K562 (cell line): ENCODE data around the gene FEV. TPM values are rescaled to one million over a fixed set of nuclear protein-coding genes. Genes with fewer than 3 reads are reported as not detected.

ENCODE experiments used
- ATAC-seq: fragments of 200-7000 bp; cut with Tn5 transposase; 3 replicates; pipeline ENCODE4 v1.9.1; 2020; ENCODE audit warnings: moderate library complexity
- BruUV-seq: library from RNA; stranded (reverse); fragments of 400-500 nt; replicated peaks from 2 replicates; lab custom pipeline; 2021; lab: Mats Ljungman, UMichigan
- CTCF ChIA-PET: fragments of 300-600 bp; formaldehyde crosslinking; extraction: SDS; loops from one replicate; lab custom pipeline; 2021; ENCODE audit warnings: low intra/inter-chr PET ratio; lab: Yijun Ruan, JAX
- POLR2A ChIA-PET: fragments of 300-600, 350-650 bp; sonication (Branson Sonifier 250); formaldehyde crosslinking; extraction: SDS; loops from one replicate; lab custom pipeline; 2021; ENCODE audit warnings: antibody characterized with exemption, inconsistent platforms; lab: Yijun Ruan, JAX
- DNase-seq, 4 experiments: peaks; one replicate each; pipeline versions ENCODE4 v3.0.0 to v3.0.0-alpha.2; 2011 to 2018; ENCODE audit warnings: low spot score in 3 of 4, mixed read lengths in 3 of 4; ENCODE audit errors: extremely low read depth in 1 of 4
- FAIRE-seq: peaks from 2 replicates; lab custom pipeline; 2011; peaks lifted over from hg19 to GRCh38; lab: Jason Lieb, UNC
- H2AFZ ChIP-seq: 2 replicates; pipeline ENCODE4 v1.6.0; 2011; ENCODE audit warnings: low read depth, low read length, control low read depth, inconsistent platforms
- H3K27ac ChIP-seq: fragments of 200-600 bp; 3 replicates; pipeline ENCODE4 v1.8.0; 2011; ENCODE audit warnings: low read depth, mild to moderate bottlenecking, control low read depth, inconsistent platforms, low read length, moderate library complexity, mixed read lengths; ENCODE audit errors: extremely low read depth
- H3K27me3 ChIP-seq, 2 experiments: fragments of 300-600 bp in 1 of 2; 2 replicates in 1 of 2; 3 replicates in 1 of 2; pipeline versions ENCODE4 v1.6.0 to v1.8.0; 2011; ENCODE audit warnings: inconsistent platforms in 2 of 2, low read length in 2 of 2, mild to moderate bottlenecking in 1 of 2, mixed read lengths in 1 of 2, moderate library complexity in 1 of 2; ENCODE audit not compliant: control insufficient read depth in 2 of 2, insufficient read depth in 2 of 2
- H3K36me3 ChIP-seq: fragments of 300-600 bp; 3 replicates; pipeline ENCODE4 v1.8.0; 2011; ENCODE audit warnings: mild to moderate bottlenecking, low read length, inconsistent platforms; ENCODE audit not compliant: control insufficient read depth, insufficient read depth
- H3K4me1 ChIP-seq, 2 experiments: fragments of 200-600 bp in 1 of 2; replicated peaks in 1 of 2; 2 replicates in 1 of 2; 3 replicates in 1 of 2; pipeline versions ENCODE4 v1.5.1 to v1.8.0; 2011; ENCODE audit warnings: inconsistent platforms in 2 of 2, low read length in 2 of 2, mild to moderate bottlenecking in 1 of 2, mixed read lengths in 1 of 2, moderate library complexity in 1 of 2; ENCODE audit not compliant: control insufficient read depth in 2 of 2, insufficient read depth in 2 of 2
- H3K4me2 ChIP-seq: 2 replicates; pipeline ENCODE4 v1.6.1; 2011; ENCODE audit warnings: low read length, control low read depth, inconsistent platforms, mixed read lengths; ENCODE audit not compliant: insufficient read depth
- H3K4me3 ChIP-seq: fragments of 200-600 bp; sonication (generic), shearing (Covaris generic); 2 replicates; pipeline ENCODE4 v1.5.1; 2016; ENCODE audit warnings: control low read depth, inconsistent platforms
- H3K79me2 ChIP-seq: fragments of 200-600 bp; 3 replicates; pipeline ENCODE4 v1.8.0; 2011; ENCODE audit warnings: low read length, inconsistent platforms; ENCODE audit not compliant: control insufficient read depth, insufficient read depth
- H3K9ac ChIP-seq, 2 experiments: 2 replicates each; pipeline versions ENCODE4 v1.6.0 to v1.6.1; 2011; ENCODE audit warnings: low read depth in 2 of 2, low read length in 2 of 2, control low read depth in 1 of 2, inconsistent platforms in 1 of 2, mild to moderate bottlenecking in 1 of 2, mixed read lengths in 1 of 2; ENCODE audit not compliant: insufficient read depth in 1 of 2
- H3K9me1 ChIP-seq: one replicate; pipeline ENCODE4 v1.6.0; 2011; ENCODE audit warnings: inconsistent platforms, mild to moderate bottlenecking, low read length, moderate library complexity; ENCODE audit not compliant: control insufficient read depth, insufficient read depth
- H3K9me3 ChIP-seq: replicated peaks from 2 replicates; pipeline ENCODE4 v1.5.1; 2011; ENCODE audit warnings: low read depth, low read length, inconsistent platforms; ENCODE audit not compliant: control insufficient read depth, insufficient read depth
- H4K20me1 ChIP-seq: replicated peaks from 2 replicates; pipeline ENCODE4 v1.6.1; 2011; ENCODE audit warnings: low read length, inconsistent platforms, mixed read lengths; ENCODE audit not compliant: control insufficient read depth, insufficient read depth
- ASH1L ChIP-seq: fragments of 450-650 bp; IDR thresholded peaks from 2 replicates; pipeline ENCODE4 v1.6.1; 2018; ENCODE audit warnings: borderline replicate concordance, mild to moderate bottlenecking, low read depth; ENCODE audit not compliant: partially characterized antibody
- CBFA2T3 ChIP-seq: fragments of 450-650 bp; IDR thresholded peaks from 2 replicates; pipeline ENCODE4 v1.6.1; 2017
- CTBP1 ChIP-seq: fragments of 450-650 bp; IDR thresholded peaks from 2 replicates; pipeline ENCODE4 v1.6.1; 2016; ENCODE audit warnings: borderline replicate concordance
- DEAF1 ChIP-seq: fragments of 450-650 bp; formaldehyde crosslinking; IDR thresholded peaks from 2 replicates; pipeline ENCODE4 v1.4.0; 2020; ENCODE audit warnings: mild to moderate bottlenecking, moderate library complexity
- FOXM1 ChIP-seq, 2 experiments: fragments of 450-650 bp in 1 of 2; sonication (generic) in 1 of 2; formaldehyde crosslinking in 1 of 2; IDR thresholded peaks; 2 replicates each; pipeline versions ENCODE4 v1.6.1 to v1.9.0; 2017 to 2022; ENCODE audit warnings: low read depth in 2 of 2, mild to moderate bottlenecking in 2 of 2, missing genetic modification reagents in 1 of 2, moderate library complexity in 1 of 2
- HDAC3 ChIP-seq: fragments of 450-650 bp; IDR thresholded peaks from 2 replicates; pipeline ENCODE4 v1.6.1; 2018; ENCODE audit warnings: borderline replicate concordance, mild to moderate bottlenecking, moderate library complexity; ENCODE audit not compliant: partially characterized antibody
- MBD2 ChIP-seq: sonication (generic); IDR thresholded peaks from 2 replicates; pipeline ENCODE4 v1.6.1; 2016; ENCODE audit warnings: low read depth, borderline replicate concordance
- SMARCE1 ChIP-seq: fragments of 450-650 bp; IDR thresholded peaks from 2 replicates; pipeline ENCODE4 v1.7.1; 2016; ENCODE audit warnings: mild to moderate bottlenecking
- TFAP4 ChIP-seq: sonication (generic); formaldehyde crosslinking; IDR thresholded peaks from 2 replicates; pipeline ENCODE4 v1.8.0; 2022; ENCODE audit warnings: missing genetic modification reagents, mild to moderate bottlenecking, moderate library complexity, borderline replicate concordance
- USF2 ChIP-seq: sonication (generic); formaldehyde crosslinking; IDR thresholded peaks from 2 replicates; pipeline ENCODE4 v1.5.0; 2020; ENCODE audit warnings: missing genetic modification reagents
- WHSC1 ChIP-seq: IDR thresholded peaks from one replicate; pipeline ENCODE4 v1.6.1; 2012; ENCODE audit warnings: low read length, control low read depth, inconsistent platforms
- ZBTB1 ChIP-seq: sonication (generic); formaldehyde crosslinking; IDR thresholded peaks from 2 replicates; pipeline ENCODE4 v1.8.1; 2023; ENCODE audit warnings: missing genetic modification reagents, low read depth, mild to moderate bottlenecking, borderline replicate concordance
- ZBTB8A ChIP-seq: fragments of 450-650 bp; IDR thresholded peaks from 2 replicates; pipeline ENCODE4 v1.6.1; 2018; ENCODE audit warnings: mild to moderate bottlenecking, moderate library complexity; ENCODE audit not compliant: partially characterized antibody
- ZNF586 ChIP-seq: fragments of 450-650 bp; formaldehyde crosslinking; conservative IDR thresholded peaks from 2 replicates; pipeline ENCODE4 v1.4.0; 2020; ENCODE audit warnings: mild to moderate bottlenecking, moderate library complexity
- ZNF592 ChIP-seq: fragments of 450-650 bp; IDR thresholded peaks from 2 replicates; pipeline ENCODE4 v1.6.1; 2017; ENCODE audit warnings: antibody characterized with exemption, mild to moderate bottlenecking
- whole genome bisulfite sequencing: fragments of 100-300 bp; shearing (Covaris generic); methylation state at CpG from one replicate; pipeline ENCODE4 v1.1.6; 2016; ENCODE audit warnings: low coverage, mixed read lengths; ENCODE audit not compliant: insufficient coverage; ENCODE audit errors: missing lambda C conversion rate; 5-methylcytosine and 5-hydroxymethylcytosine counted together
- in situ Hi-C: fragments of 300-500 bp; cut with MboI; formaldehyde crosslinking; loops from 4 replicates; pipeline ENCODE4 v1.15.0; 2018; ENCODE audit warnings: inconsistent platforms, mixed read lengths
- intact Hi-C: fragments of 100-400 bp; cut with micrococcal nuclease; formaldehyde crosslinking; loops from 2 replicates; pipeline ENCODE4 v1.14.2; 2022
- polyA plus RNA-seq, 8 experiments: library from polyadenylated mRNA; depleted of rRNA in 4 of 8; stranded (reverse) in 5 of 8; unstranded in 3 of 8; fragments of >200 nt; fragmentation: Nextera tagmentation in 2 of 8; fragmentation: Illumina TruSeq in 1 of 8; extraction: Ambion mirVana in 2 of 8; extraction: Trizol in 1 of 8; gene quantifications; 2 replicates each; pipeline versions ENCODE4 v1.2.1 to v1.2.3, GENCODE V29; 2011 to 2014; ENCODE audit warnings: inconsistent platforms in 1 of 8, missing spikeins in 1 of 8
- total RNA-seq, 7 experiments: library from RNA; depleted of rRNA in 6 of 7; stranded (reverse); fragments of >200 nt in 6 of 7; fragmentation: Illumina TruSeq in 2 of 7; extraction: Trizol in 2 of 7; gene quantifications; 2 replicates each; pipeline versions ENCODE4 v1.2.1 to v1.2.3, GENCODE V29; 2011 to 2021; ENCODE audit warnings: low replicate concordance in 1 of 7

Gene FEV
- total and polyA plus RNA-seq, 9 of the 15 experiments (the other 6 are each of a cell fraction or from before 2014, with no cell fraction given), result 0.08 to 1.6 (median 0.62) TPM; not detected in 1

GRCh38 chr2:219009294-219009693 is 24.3 kb upstream of the FEV start (continued):
- TF ChIP-seq ZBTB1 (CRISPR knock-in tag), result no peak
- TF ChIP-seq WHSC1, result no peak
- TF ChIP-seq CTBP1, result no peak
- TF ChIP-seq FOXM1 (IDR thresholded peaks at IDR 0.05; ENCODE audit: low read depth), result no peak
- no peak for TF ChIP-seq FOXM1 (CRISPR knock-in tag; IDR thresholded peaks at IDR 0.05; ENCODE audit: low read depth)
- no peak for TF ChIP-seq TFAP4 (CRISPR knock-in tag)
- no peak for TF ChIP-seq CBFA2T3
- TF ChIP-seq MBD2, result no peak
- no peak for TF ChIP-seq ZBTB8A
- TF ChIP-seq HDAC3, result no peak
- no peak for TF ChIP-seq ASH1L
- TF ChIP-seq, all 486 proteins: peak for 0

GRCh38 chr2:219003979-219004378 is 19.0 kb upstream of the FEV start:
- Histone ChIP-seq H3K27ac (no peak overlapping the region), H3K4me1 (peaks cover 4 to 28% of the 10 kb centered on the region in 2 experiments), H3K36me3 (no peaks in the 10 kb centered on the region), H3K79me2 (no peaks in the 10 kb centered on the region), H3K4me3 (no peak overlapping the region), H4K20me1 (no peaks in the 10 kb centered on the region), H3K27me3 (peaks cover 0 to 32% of the 10 kb centered on the region in 2 experiments; a peak in 2 of 5 replicates), H3K9me1 (no peaks in the 10 kb centered on the region), H3K9ac (no peak overlapping the region), H2AFZ (no peak overlapping the region), H3K4me2 (no peak overlapping the region), H3K9me3 (no peaks in the 10 kb centered on the region)
- in situ Hi-C loops (no loop called here), intact Hi-C loops (no loop called here)
- ChIA-PET POLR2A (interaction anchor here (0.7 kb wide), 2 partner anchors 32 to 595 kb away, joined by 3 read pairs; no protein-coding TSS in a partner anchor), CTCF (interaction anchor here (0.9 kb wide), 1 partner anchor 128 kb away, joined by 3 read pairs; no protein-coding TSS in a partner anchor)
- DNase-seq, result no peak
- ATAC-seq, result no peak
- 0% methylated on average over 1 of the region's 3 CpGs for WGBS
- FAIRE-seq, result no peak
- no TSS peak for BruUV-seq
- TF ChIP-seq SMARCE1 (no peak), DEAF1 (CRISPR knock-in tag) (no peak), USF2 (CRISPR knock-in tag) (no peak), ZNF592 (no peak), ZNF586 (CRISPR knock-in tag) (no peak)
